K562 (cell line): ENCODE results near the gene ZEB2. TPM values are rescaled to one million over a fixed set of nuclear protein-coding genes. Genes with fewer than 3 reads are reported as not detected.

ENCODE experiments used
- ATAC-seq: fragments of 200-7000 bp; cut with Tn5 transposase; 3 replicates; pipeline ENCODE4 v1.9.1; 2020; ENCODE audit warnings: moderate library complexity
- BruUV-seq: library from RNA; stranded (reverse); fragments of 400-500 nt; replicated peaks from 2 replicates; lab custom pipeline; 2021; lab: Mats Ljungman, UMichigan
- CTCF ChIA-PET: fragments of 300-600 bp; formaldehyde crosslinking; extraction: SDS; loops from one replicate; lab custom pipeline; 2021; ENCODE audit warnings: low intra/inter-chr PET ratio; lab: Yijun Ruan, JAX
- POLR2A ChIA-PET: fragments of 300-600, 350-650 bp; sonication (Branson Sonifier 250); formaldehyde crosslinking; extraction: SDS; loops from one replicate; lab custom pipeline; 2021; ENCODE audit warnings: antibody characterized with exemption, inconsistent platforms; lab: Yijun Ruan, JAX
- DNase-seq, 4 experiments: peaks; one replicate each; pipeline versions ENCODE4 v3.0.0 to v3.0.0-alpha.2; 2011 to 2018; ENCODE audit warnings: low spot score in 3 of 4, mixed read lengths in 3 of 4; ENCODE audit errors: extremely low read depth in 1 of 4
- FAIRE-seq: peaks from 2 replicates; lab custom pipeline; 2011; peaks lifted over from hg19 to GRCh38; lab: Jason Lieb, UNC
- H2AFZ ChIP-seq: 2 replicates; pipeline ENCODE4 v1.6.0; 2011; ENCODE audit warnings: low read depth, low read length, control low read depth, inconsistent platforms
- H3K27ac ChIP-seq: fragments of 200-600 bp; 3 replicates; pipeline ENCODE4 v1.8.0; 2011; ENCODE audit warnings: low read depth, mild to moderate bottlenecking, control low read depth, inconsistent platforms, low read length, moderate library complexity, mixed read lengths; ENCODE audit errors: extremely low read depth
- H3K27me3 ChIP-seq, 2 experiments: fragments of 300-600 bp in 1 of 2; 2 replicates in 1 of 2; 3 replicates in 1 of 2; pipeline versions ENCODE4 v1.6.0 to v1.8.0; 2011; ENCODE audit warnings: inconsistent platforms in 2 of 2, low read length in 2 of 2, mild to moderate bottlenecking in 1 of 2, mixed read lengths in 1 of 2, moderate library complexity in 1 of 2; ENCODE audit not compliant: control insufficient read depth in 2 of 2, insufficient read depth in 2 of 2
- H3K36me3 ChIP-seq: fragments of 300-600 bp; 3 replicates; pipeline ENCODE4 v1.8.0; 2011; ENCODE audit warnings: mild to moderate bottlenecking, low read length, inconsistent platforms; ENCODE audit not compliant: control insufficient read depth, insufficient read depth
- H3K4me1 ChIP-seq, 2 experiments: fragments of 200-600 bp in 1 of 2; replicated peaks in 1 of 2; 2 replicates in 1 of 2; 3 replicates in 1 of 2; pipeline versions ENCODE4 v1.5.1 to v1.8.0; 2011; ENCODE audit warnings: inconsistent platforms in 2 of 2, low read length in 2 of 2, mild to moderate bottlenecking in 1 of 2, mixed read lengths in 1 of 2, moderate library complexity in 1 of 2; ENCODE audit not compliant: control insufficient read depth in 2 of 2, insufficient read depth in 2 of 2
- H3K4me2 ChIP-seq: 2 replicates; pipeline ENCODE4 v1.6.1; 2011; ENCODE audit warnings: low read length, control low read depth, inconsistent platforms, mixed read lengths; ENCODE audit not compliant: insufficient read depth
- H3K4me3 ChIP-seq: fragments of 200-600 bp; sonication (generic), shearing (Covaris generic); 2 replicates; pipeline ENCODE4 v1.5.1; 2016; ENCODE audit warnings: control low read depth, inconsistent platforms
- H3K79me2 ChIP-seq: fragments of 200-600 bp; 3 replicates; pipeline ENCODE4 v1.8.0; 2011; ENCODE audit warnings: low read length, inconsistent platforms; ENCODE audit not compliant: control insufficient read depth, insufficient read depth
- H3K9ac ChIP-seq, 2 experiments: 2 replicates each; pipeline versions ENCODE4 v1.6.0 to v1.6.1; 2011; ENCODE audit warnings: low read depth in 2 of 2, low read length in 2 of 2, control low read depth in 1 of 2, inconsistent platforms in 1 of 2, mild to moderate bottlenecking in 1 of 2, mixed read lengths in 1 of 2; ENCODE audit not compliant: insufficient read depth in 1 of 2
- H3K9me1 ChIP-seq: one replicate; pipeline ENCODE4 v1.6.0; 2011; ENCODE audit warnings: inconsistent platforms, mild to moderate bottlenecking, low read length, moderate library complexity; ENCODE audit not compliant: control insufficient read depth, insufficient read depth
- H3K9me3 ChIP-seq: replicated peaks from 2 replicates; pipeline ENCODE4 v1.5.1; 2011; ENCODE audit warnings: low read depth, low read length, inconsistent platforms; ENCODE audit not compliant: control insufficient read depth, insufficient read depth
- H4K20me1 ChIP-seq: replicated peaks from 2 replicates; pipeline ENCODE4 v1.6.1; 2011; ENCODE audit warnings: low read length, inconsistent platforms, mixed read lengths; ENCODE audit not compliant: control insufficient read depth, insufficient read depth
- BRCA1 ChIP-seq, 2 experiments: fragments of 450-650 bp in 1 of 2; sonication (generic) in 1 of 2; formaldehyde crosslinking in 1 of 2; IDR thresholded peaks; 2 replicates each; pipeline versions ENCODE4 v1.5.0 to v1.6.1; 2017 to 2020; ENCODE audit warnings: mild to moderate bottlenecking in 1 of 2, missing genetic modification reagents in 1 of 2
- E2F6 ChIP-seq, 2 experiments: IDR thresholded peaks; 2 replicates each; pipeline ENCODE4 v1.6.1; 2011; ENCODE audit warnings: borderline replicate concordance in 1 of 2, control low read depth in 1 of 2, low read depth in 1 of 2, low read length in 1 of 2, mild to moderate bottlenecking in 1 of 2, mixed read lengths in 1 of 2, moderate library complexity in 1 of 2; ENCODE audit not compliant: insufficient read depth in 1 of 2, insufficient read length in 1 of 2, poor library complexity in 1 of 2, severe bottlenecking in 1 of 2; ENCODE audit errors: extremely low read depth in 1 of 2
- ESRRB ChIP-seq: fragments of 250-450 bp; sonication (Bioruptor Pico); IDR thresholded peaks from 2 replicates; pipeline ENCODE4 v1.5.0; 2020; ENCODE audit warnings: mild to moderate bottlenecking, moderate library complexity, borderline replicate concordance
- HNRNPLL ChIP-seq: fragments of 200-400 bp; formaldehyde crosslinking; IDR thresholded peaks from 2 replicates; pipeline ENCODE4 v1.6.1; 2017; ENCODE audit warnings: low read length, low read depth, mild to moderate bottlenecking; ENCODE audit not compliant: poor library complexity, severe bottlenecking
- IRF1 ChIP-seq: sonication (generic); formaldehyde crosslinking; IDR thresholded peaks from 2 replicates; pipeline ENCODE4 v1.8.0; 2022; ENCODE audit warnings: missing genetic modification reagents, mild to moderate bottlenecking, borderline replicate concordance
- NR2C2 ChIP-seq, 2 experiments: fragments of 200-800 bp in 1 of 2; sonication (Bioruptor generic) in 1 of 2; sonication (generic) in 1 of 2; formaldehyde crosslinking in 1 of 2; IDR thresholded peaks; 2 replicates each; pipeline versions ENCODE4 v1.6.1 to v1.8.0; 2016 to 2022; ENCODE audit warnings: mild to moderate bottlenecking in 1 of 2, missing compliant biosample characterization in 1 of 2, missing genetic modification characterization in 1 of 2, missing genetic modification reagents in 1 of 2
- NR2F6 ChIP-seq: fragments of 450-650 bp; formaldehyde crosslinking; IDR thresholded peaks from 2 replicates; pipeline ENCODE4 v1.4.0; 2020; ENCODE audit warnings: mild to moderate bottlenecking
- RFX1 ChIP-seq: fragments of 450-650 bp; IDR thresholded peaks from 2 replicates; pipeline ENCODE4 v1.6.1; 2016; ENCODE audit warnings: mild to moderate bottlenecking, moderate library complexity
- TCF7L2 ChIP-seq: fragments of 150-350 bp; IDR thresholded peaks from 2 replicates; pipeline ENCODE4 v1.6.1; 2016; ENCODE audit warnings: low read depth, mild to moderate bottlenecking, low read length, moderate library complexity
- ZNF274 ChIP-seq: IDR thresholded peaks from 2 replicates; pipeline ENCODE4 v1.6.1; 2011; ENCODE audit warnings: low read depth, mild to moderate bottlenecking, low read length, moderate library complexity, borderline replicate concordance
- ZNF407 ChIP-seq: fragments of 450-650 bp; IDR thresholded peaks from 2 replicates; pipeline ENCODE4 v1.6.1; 2016; ENCODE audit warnings: low read depth
- WGBS: fragments of 100-300 bp; shearing (Covaris generic); methylation state at CpG from one replicate; pipeline ENCODE4 v1.1.6; 2016; ENCODE audit warnings: low coverage, mixed read lengths; ENCODE audit not compliant: insufficient coverage; ENCODE audit errors: missing lambda C conversion rate; 5-methylcytosine and 5-hydroxymethylcytosine counted together
- in situ Hi-C: fragments of 300-500 bp; cut with MboI; formaldehyde crosslinking; loops from 4 replicates; pipeline ENCODE4 v1.15.0; 2018; ENCODE audit warnings: inconsistent platforms, mixed read lengths
- intact Hi-C: fragments of 100-400 bp; cut with micrococcal nuclease; formaldehyde crosslinking; loops from 2 replicates; pipeline ENCODE4 v1.14.2; 2022
- polyA plus RNA-seq, 8 experiments: library from polyadenylated mRNA; depleted of rRNA in 4 of 8; stranded (reverse) in 5 of 8; unstranded in 3 of 8; fragments of >200 nt; fragmentation: Nextera tagmentation in 2 of 8; fragmentation: Illumina TruSeq in 1 of 8; extraction: Ambion mirVana in 2 of 8; extraction: Trizol in 1 of 8; gene quantifications; 2 replicates each; pipeline versions ENCODE4 v1.2.1 to v1.2.3, GENCODE V29; 2011 to 2014; ENCODE audit warnings: inconsistent platforms in 1 of 8, missing spikeins in 1 of 8
- total RNA-seq, 7 experiments: library from RNA; depleted of rRNA in 6 of 7; stranded (reverse); fragments of >200 nt in 6 of 7; fragmentation: Illumina TruSeq in 2 of 7; extraction: Trizol in 2 of 7; gene quantifications; 2 replicates each; pipeline versions ENCODE4 v1.2.1 to v1.2.3, GENCODE V29; 2011 to 2021; ENCODE audit warnings: low replicate concordance in 1 of 7

Gene ZEB2
- total and polyA plus RNA-seq, 9 of the 15 experiments (the other 6 are each of a cell fraction or from before 2014, with no cell fraction given), result 15.1 to 113 (median 72.3) TPM

DNA sequence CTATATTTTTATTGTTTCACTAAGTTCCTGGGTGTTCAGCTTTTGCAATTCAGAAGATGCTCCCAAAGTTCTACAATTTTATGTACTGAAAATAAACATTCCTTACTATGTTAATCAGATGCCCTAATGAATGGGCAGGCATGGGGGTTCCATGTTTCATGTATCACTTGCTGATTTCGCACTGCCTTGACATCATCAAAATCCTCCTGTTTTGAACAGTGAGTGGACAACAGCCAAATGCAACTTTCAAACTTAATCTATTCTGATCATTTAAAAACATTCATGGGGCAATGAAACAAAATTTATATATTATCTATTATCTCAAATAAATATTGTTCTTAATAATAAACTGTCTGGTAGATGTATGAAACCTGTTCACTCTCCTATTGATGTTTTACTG, 43.2 kb downstream of the ZEB2 start:
- peaks cover 14% of the 10 kb centered on the region for H4K20me1 ChIP-seq
- intact Hi-C loops (no loop called here), in situ Hi-C loops (no loop called here)
- no peaks in the 10 kb centered on the region for H3K9me3 ChIP-seq
- no peak overlapping the region for H3K4me3 ChIP-seq
- ChIA-PET POLR2A (interaction anchor here (1.0 to 2.0 kb wide), 4 partner anchors 10 to 32 kb away, joined by 3 to 6 read pairs (median 4); no protein-coding TSS in a partner anchor), CTCF (no interaction called here)
- FAIRE-seq (no peak), ATAC-seq (no peak), DNase-seq (no peak)
- H3K4me1 ChIP-seq, result peaks cover 0 to 28% of the 10 kb centered on the region in 2 experiments
- no peak overlapping the region for H2AFZ ChIP-seq
- H3K79me2 ChIP-seq, result peaks cover 100% of the 10 kb centered on the region
- BruUV-seq, result no TSS peak
- no peak overlapping the region for H3K4me2 ChIP-seq
- 88% methylated on average over 1 of the region's 1 CpG for WGBS
- H3K27ac ChIP-seq, result no peak overlapping the region
- H3K36me3 ChIP-seq, result peaks cover 88% of the 10 kb centered on the region
- no peak overlapping the region for H3K9ac ChIP-seq
- no peaks in the 10 kb centered on the region for H3K9me1 ChIP-seq
- no peaks in the 10 kb centered on the region for H3K27me3 ChIP-seq
- TF ChIP-seq HNRNPLL (no peak), IRF1 (no peak), TCF7L2 (no peak), NR2F6 (CRISPR knock-in tag) (no peak), BRCA1 (IDR thresholded peaks at IDR 0.05) (no peak), BRCA1 (CRISPR knock-in tag; IDR thresholded peaks at IDR 0.05) (no peak), ZNF407 (no peak), E2F6 (IDR thresholded peaks at IDR 0.05; ENCODE audit: borderline replicate concordance in 1 of 2, extremely low read depth in 1 of 2, insufficient read depth in 1 of 2, insufficient read length in 1 of 2, low read depth in 1 of 2, low read length in 1 of 2, poor library complexity in 1 of 2, severe bottlenecking in 1 of 2) (no peak), ESRRB (CRISPR knock-in tag) (no peak), RFX1 (no peak), ZNF274 (no peak), NR2C2 (CRISPR knock-in tag; IDR thresholded peaks at IDR 0.05) (no peak), NR2C2 (tag; IDR thresholded peaks at IDR 0.05) (no peak)
